Gastrocnemius medialis (tissue), 4 donors: ENCODE data around the gene TAS1R3. TPM values are rescaled to one million over a fixed set of nuclear protein-coding genes. Genes with fewer than 3 reads are reported as not detected.

Experiments used
- ATAC-seq, 2 donors: fragments of 150-250 bp; one replicate each; pipeline ENCODE4 v1.9.1; 2016
- DNase-seq, 2 donors: peaks; one replicate each; pipeline ENCODE4 v3.0.0-alpha.2; 2019
- H3K27ac ChIP-seq, 4 donors: fragments of 200-600 bp; sonication (generic); 1 replicate in 1 of 4; 2 replicates in 3 of 4; pipeline ENCODE4 v1.5.1; 2016 to 2018; ENCODE audit warnings: mild to moderate bottlenecking in 2 of 4, moderate library complexity in 1 of 4
- H3K27me3 ChIP-seq, 3 donors: fragments of 200-600 bp; sonication (generic) in 2 of 3; 1 replicate in 1 of 3; 2 replicates in 2 of 3; pipeline versions ENCODE4 v1.5.1 to v1.6.0; 2016 to 2019; ENCODE audit warnings: mild to moderate bottlenecking in 1 of 3, moderate library complexity in 1 of 3
- H3K36me3 ChIP-seq, 2 donors: fragments of 200-600 bp; sonication (generic) in 1 of 2; one replicate each; pipeline ENCODE4 v1.5.1; 2017 to 2018
- H3K4me1 ChIP-seq, 2 donors: fragments of 200-600 bp; sonication (generic) in 1 of 2; one replicate each; pipeline ENCODE4 v1.5.1; 2016 to 2017; ENCODE audit warnings: mild to moderate bottlenecking in 2 of 2
- H3K4me3 ChIP-seq, 4 donors: fragments of 200-600 bp; sonication (generic) in 3 of 4; 1 replicate in 1 of 4; 2 replicates in 3 of 4; pipeline ENCODE4 v1.5.1; 2016 to 2019; ENCODE audit warnings: mild to moderate bottlenecking in 2 of 4
- H3K9me3 ChIP-seq, 3 donors: fragments of 200-600 bp; sonication (generic) in 2 of 3; 1 replicate in 1 of 3; 2 replicates in 2 of 3; pipeline ENCODE4 v1.5.1; 2016 to 2019
- POLR2A ChIP-seq, 2 donors: fragments of 450-650 bp; IDR thresholded peaks; one replicate each; pipeline ENCODE4 v1.6.1; 2017; ENCODE audit warnings: antibody characterized with exemption in 2 of 2, mild to moderate bottlenecking in 2 of 2, moderate library complexity in 2 of 2
- in situ Hi-C, 4 donors: fragments of 200-750 bp; cut with MboI; loops; one replicate each; pipeline versions ENCODE4 v1.15.0 to v1.8.0; 2017; ENCODE audit warnings: low sequenced_read_pairs in 4 of 4
- intact Hi-C: fragments of 100-400 bp; cut with DNase I; formaldehyde crosslinking; loops from one replicate; pipeline ENCODE4 v1.15.1; 2023; ENCODE audit warnings: low total_unique reads
- total RNA-seq, 4 donors: library from RNA; depleted of rRNA; stranded (reverse); fragments of >200 nt; gene quantifications; one replicate each; pipeline versions ENCODE4 v1.1.0 to v1.2.3, GENCODE V29; 2016
- TF ChIP-seq, protein P1 (sequence below), 5 experiments: fragments of 450-650 bp in 3 of 5; fragments of 200-600 bp in 2 of 5; sonication (generic) in 2 of 5; IDR thresholded peaks in 4 of 5; conservative IDR thresholded peaks in 1 of 5; 1 replicate in 4 of 5; 2 replicates in 1 of 5; pipeline ENCODE4 v1.5.1; 2016 to 2019; ENCODE audit warnings: antibody characterized with exemption in 5 of 5, mild to moderate bottlenecking in 3 of 5, moderate library complexity in 3 of 5

The TAS1R3 gene
- total RNA-seq, 4 donors from 2014 or later: 0.20 to 0.44 TPM; not detected in 2

DNA sequence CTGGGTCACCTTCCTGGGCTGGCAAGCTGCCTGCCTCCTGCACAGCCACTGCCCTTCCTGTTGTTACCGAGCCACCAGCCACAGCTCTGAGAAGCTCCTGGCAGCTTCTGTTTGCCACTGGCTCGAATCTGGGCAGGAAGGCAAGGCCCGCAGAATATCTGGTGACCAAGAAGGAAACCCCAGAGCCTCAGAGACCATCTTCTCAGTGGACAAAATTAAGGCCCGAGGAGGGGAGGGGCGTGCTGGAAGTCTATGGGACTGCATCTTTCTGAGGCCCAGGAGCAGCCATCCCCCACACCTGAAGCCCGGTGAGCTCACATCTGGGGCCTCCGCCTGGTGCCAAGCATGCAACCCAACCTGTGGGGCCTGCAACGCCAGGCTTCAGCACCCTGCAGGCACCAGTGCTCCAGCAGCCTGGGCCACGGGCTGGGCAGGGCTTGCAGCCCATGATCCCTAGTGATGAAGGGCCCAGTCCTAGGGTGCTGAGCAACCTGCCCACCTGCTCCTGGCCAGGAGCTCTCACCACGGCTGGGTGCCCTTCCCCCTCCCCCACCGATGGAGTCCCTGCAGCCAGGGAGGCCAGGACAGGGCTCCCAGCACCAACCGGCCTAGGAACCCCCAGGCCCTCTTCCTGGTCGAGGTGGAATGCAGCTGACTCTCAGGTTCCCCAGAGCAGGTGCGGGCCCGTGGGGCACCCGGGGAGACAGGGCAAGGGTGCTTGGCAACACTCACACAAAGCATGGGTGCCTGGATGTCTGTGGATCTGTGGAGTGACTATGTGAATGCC, 5.6 kb upstream of the TAS1R3 start:
- Histone ChIP-seq H3K27me3 (no peaks in the 10 kb centered on the region), H3K4me3 (peak overlapping the region; percentile 78 to 95 (median 85)), H3K9me3 (no peaks in the 10 kb centered on the region), H3K27ac (peak overlapping the region; percentile 86 to 97 (median 92)), H3K36me3 (peaks cover 0 to 11% of the 10 kb centered on the region in 2 donors), H3K4me1 (peaks cover 47 to 57% of the 10 kb centered on the region in 2 donors)
- in situ Hi-C loops (no loop called here), intact Hi-C loops (loop anchor here (2.0 kb wide), 2 partner anchors 17 to 23 kb away; partner anchors contain the start of genes DVL1 and PUSL1)
- ATAC-seq (peak in 1 of 2 donors; percentile 43), DNase-seq (peak in 1 of 2 donors; percentile 67)
- TF ChIP-seq, protein P1, sequence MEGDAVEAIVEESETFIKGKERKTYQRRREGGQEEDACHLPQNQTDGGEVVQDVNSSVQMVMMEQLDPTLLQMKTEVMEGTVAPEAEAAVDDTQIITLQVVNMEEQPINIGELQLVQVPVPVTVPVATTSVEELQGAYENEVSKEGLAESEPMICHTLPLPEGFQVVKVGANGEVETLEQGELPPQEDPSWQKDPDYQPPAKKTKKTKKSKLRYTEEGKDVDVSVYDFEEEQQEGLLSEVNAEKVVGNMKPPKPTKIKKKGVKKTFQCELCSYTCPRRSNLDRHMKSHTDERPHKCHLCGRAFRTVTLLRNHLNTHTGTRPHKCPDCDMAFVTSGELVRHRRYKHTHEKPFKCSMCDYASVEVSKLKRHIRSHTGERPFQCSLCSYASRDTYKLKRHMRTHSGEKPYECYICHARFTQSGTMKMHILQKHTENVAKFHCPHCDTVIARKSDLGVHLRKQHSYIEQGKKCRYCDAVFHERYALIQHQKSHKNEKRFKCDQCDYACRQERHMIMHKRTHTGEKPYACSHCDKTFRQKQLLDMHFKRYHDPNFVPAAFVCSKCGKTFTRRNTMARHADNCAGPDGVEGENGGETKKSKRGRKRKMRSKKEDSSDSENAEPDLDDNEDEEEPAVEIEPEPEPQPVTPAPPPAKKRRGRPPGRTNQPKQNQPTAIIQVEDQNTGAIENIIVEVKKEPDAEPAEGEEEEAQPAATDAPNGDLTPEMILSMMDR (IDR thresholded peaks at IDR 0.05 in 4 of 5, conservative IDR thresholded peaks at IDR 0.05 in 1 of 5): no peak
- TF ChIP-seq POLR2A (IDR thresholded peaks at IDR 0.05): no peak

DNA sequence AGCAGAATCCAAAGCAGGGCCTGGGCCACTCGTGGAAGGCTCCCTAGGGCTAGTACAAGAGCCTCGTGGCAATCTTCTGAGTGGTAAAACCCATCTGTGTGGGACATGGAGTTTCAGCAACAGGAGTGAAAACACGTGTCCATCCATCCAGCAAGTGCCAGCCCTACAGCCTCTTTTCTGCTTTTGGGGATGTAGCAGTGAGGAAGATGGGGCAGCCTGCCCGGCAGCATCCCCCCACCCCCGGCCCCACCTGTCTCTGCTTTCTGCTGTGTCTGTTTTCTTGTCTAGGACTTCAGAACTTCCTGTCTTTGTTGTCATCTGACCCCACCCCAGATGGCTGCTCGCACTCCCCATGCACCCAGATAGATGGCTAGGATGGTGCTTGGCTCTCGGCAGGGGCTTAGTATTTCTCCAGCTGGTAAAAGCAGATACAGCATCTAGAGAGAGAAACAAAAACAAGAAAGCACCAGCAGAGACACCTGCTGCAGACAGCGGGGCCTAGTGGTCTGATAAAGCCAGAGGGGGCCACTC, 4.9 kb upstream of the TAS1R3 start:
- in situ Hi-C loops: no loop called here
- Histone ChIP-seq H3K4me1 (peaks cover 47 to 58% of the 10 kb centered on the region in 2 donors), H3K36me3 (peaks cover 0 to 9% of the 10 kb centered on the region in 2 donors), H3K9me3 (no peaks in the 10 kb centered on the region), H3K27me3 (no peaks in the 10 kb centered on the region), H3K27ac (peak overlapping the region; percentile 86 to 97 (median 92)), H3K4me3 (peak overlapping the region; percentile 78 to 95 (median 85))
- DNase-seq: no peak
- no peak for ATAC-seq
- intact Hi-C loops: no loop called here
- TF ChIP-seq POLR2A (IDR thresholded peaks at IDR 0.05): no peak
- TF ChIP-seq, protein P1 (IDR thresholded peaks at IDR 0.05 in 4 of 5, conservative IDR thresholded peaks at IDR 0.05 in 1 of 5): no peak

DNA sequence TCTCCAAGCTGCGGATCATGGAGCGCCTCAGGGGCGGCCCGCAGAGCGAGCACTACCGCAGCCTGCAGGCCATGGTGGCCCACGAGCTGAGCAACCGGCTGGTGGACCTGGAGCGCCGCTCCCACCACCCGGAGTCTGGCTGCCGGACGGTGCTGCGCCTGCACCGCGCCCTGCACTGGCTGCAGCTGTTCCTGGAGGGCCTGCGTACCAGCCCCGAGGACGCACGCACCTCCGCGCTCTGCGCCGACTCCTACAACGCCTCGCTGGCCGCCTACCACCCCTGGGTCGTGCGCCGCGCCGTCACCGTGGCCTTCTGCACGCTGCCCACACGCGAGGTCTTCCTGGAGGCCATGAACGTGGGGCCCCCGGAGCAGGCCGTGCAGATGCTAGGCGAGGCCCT, 3.8 kb upstream of the TAS1R3 start:
- intact Hi-C loops: no loop called here
- DNase-seq (no peak), ATAC-seq (no peak)
- no peak for TF ChIP-seq POLR2A (IDR thresholded peaks at IDR 0.05)
- TF ChIP-seq, protein P1 (IDR thresholded peaks at IDR 0.05 in 4 of 5, conservative IDR thresholded peaks at IDR 0.05 in 1 of 5): no peak
- peaks cover 0 to 9% of the 10 kb centered on the region in 2 donors for H3K36me3 ChIP-seq
- no peaks in the 10 kb centered on the region for H3K27me3 ChIP-seq
- in situ Hi-C loops: no loop called here
- H3K27ac ChIP-seq: no peak overlapping the region
- H3K4me3 ChIP-seq: no peak overlapping the region
- H3K4me1 ChIP-seq: peaks cover 39 to 51% of the 10 kb centered on the region in 2 donors
- H3K9me3 ChIP-seq: no peaks in the 10 kb centered on the region

DNA sequence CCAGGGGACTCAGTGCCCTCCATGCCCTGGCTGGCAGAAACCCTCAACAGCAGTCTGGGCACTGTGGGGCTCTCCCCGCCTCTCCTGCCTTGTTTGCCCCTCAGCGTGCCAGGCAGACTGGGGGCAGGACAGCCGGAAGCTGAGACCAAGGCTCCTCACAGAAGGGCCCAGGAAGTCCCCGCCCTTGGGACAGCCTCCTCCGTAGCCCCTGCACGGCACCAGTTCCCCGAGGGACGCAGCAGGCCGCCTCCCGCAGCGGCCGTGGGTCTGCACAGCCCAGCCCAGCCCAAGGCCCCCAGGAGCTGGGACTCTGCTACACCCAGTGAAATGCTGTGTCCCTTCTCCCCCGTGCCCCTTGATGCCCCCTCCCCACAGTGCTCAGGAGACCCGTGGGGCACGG, 2.8 kb upstream of the TAS1R3 start:
- H3K27me3 ChIP-seq: no peaks in the 10 kb centered on the region
- no peak for TF ChIP-seq POLR2A (IDR thresholded peaks at IDR 0.05)
- TF ChIP-seq, protein P1 (IDR thresholded peaks at IDR 0.05 in 4 of 5, conservative IDR thresholded peaks at IDR 0.05 in 1 of 5): no peak
- peaks cover 0 to 9% of the 10 kb centered on the region in 2 donors for H3K36me3 ChIP-seq
- intact Hi-C loops (no loop called here), in situ Hi-C loops (no loop called here)
- no peak for DNase-seq
- peaks cover 40 to 46% of the 10 kb centered on the region in 2 donors for H3K4me1 ChIP-seq
- no peak overlapping the region for H3K27ac ChIP-seq
- ATAC-seq: no peak
- no peaks in the 10 kb centered on the region for H3K9me3 ChIP-seq
- H3K4me3 ChIP-seq: no peak overlapping the region
